HG02943 (cell line): Measurements from ENCODE around the gene SDS.

Experiments
- ATAC-seq: cut with Tn5 transposase; IDR thresholded peaks from one replicate; pipeline ENCODE4 v1.9.1; 2021; ENCODE audit warnings: mild to moderate bottlenecking, low read depth, moderate library complexity; ENCODE audit not compliant: unreplicated experiment

SDS gene

DNA sequence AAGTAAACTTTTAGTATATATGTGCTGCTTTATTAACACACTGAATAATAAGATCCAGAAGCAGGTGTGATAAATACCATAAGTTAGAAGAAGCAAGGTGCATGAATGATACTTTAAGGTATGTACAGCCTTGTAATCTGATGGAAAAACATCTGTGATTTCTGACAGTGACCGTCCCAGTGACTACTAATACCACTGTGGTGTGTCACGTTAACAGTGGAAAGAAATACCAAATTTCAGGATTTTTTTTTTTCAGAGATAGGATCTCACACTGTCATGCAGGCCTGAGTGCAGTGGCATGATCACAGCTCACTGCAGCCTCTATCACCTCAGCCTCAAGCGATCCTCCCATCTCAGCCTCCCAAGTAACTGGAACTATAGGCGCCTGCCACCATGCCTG lies 21.5 kb downstream of the SDS start:
- ATAC-seq, result no peak

DNA sequence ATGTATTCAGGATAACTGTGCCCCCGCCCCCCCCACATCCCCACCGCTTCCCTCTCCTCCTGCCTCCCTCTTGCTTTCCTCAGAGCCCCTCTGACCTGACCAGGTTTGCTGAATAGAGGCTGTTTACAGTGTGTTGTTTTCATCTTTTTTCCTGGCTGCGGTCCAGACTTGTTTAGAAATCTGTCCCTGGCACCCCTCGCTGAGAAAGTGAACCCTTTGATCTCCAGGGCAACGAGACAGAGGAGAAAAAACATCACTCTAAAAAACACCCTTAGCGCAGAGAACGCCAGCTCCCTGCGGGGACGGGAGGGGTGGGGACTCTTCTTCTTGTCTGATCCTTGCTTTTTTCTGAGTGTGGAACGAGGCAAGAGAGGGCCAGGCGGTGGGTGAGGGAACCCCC lies 22.5 kb downstream of the SDS start:
- ATAC-seq, result no peak

DNA sequence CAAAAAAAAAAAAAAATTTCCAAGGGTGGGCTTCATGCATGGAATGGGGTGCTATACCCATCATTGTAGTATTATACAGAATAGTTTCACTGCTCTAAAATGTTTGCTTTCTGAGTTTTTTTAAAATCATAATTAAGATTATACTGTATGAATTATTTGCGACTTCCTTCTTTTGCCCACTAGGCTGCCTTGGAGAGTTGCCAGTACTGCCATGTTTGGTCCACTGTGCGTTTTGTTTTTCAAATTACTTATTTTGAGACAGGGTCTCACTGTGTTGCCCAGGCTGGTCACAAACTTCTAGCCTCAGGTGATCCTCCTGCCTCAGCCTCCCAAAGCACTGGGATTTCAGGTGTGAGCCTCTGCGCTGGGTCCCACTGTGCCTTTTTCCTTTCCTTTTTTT lies 25.4 kb downstream of the SDS start:
- no peak for ATAC-seq

DNA sequence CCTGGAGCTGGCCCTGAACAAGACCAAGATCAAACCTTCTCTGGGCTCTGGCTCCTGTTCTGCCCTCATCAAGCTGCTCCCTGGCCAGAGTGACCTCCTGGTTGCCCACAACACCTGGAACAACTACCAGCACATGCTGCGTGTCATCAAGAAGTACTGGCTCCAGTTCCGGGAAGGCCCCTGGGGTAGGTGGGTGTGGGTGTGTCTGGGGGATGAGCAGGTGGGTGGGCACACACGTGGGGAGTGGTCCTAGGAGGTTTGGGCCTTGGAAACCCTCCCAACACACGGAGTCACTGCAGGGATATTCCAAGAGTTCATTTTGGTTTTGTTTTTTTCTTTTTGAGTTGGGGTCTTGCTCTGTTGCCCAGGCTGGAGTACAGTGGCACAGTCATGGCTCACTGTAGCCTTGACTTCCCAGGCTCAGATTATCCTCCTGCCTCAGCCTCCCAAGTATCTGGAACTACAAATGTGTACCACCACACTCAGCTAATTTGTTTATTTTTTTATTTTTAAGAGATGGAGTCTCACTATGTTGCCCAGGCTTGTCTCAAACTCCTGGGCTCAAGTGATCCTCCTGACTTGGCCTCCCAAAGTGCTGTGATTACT lies 28.8 kb downstream of the SDS start:
- no peak for ATAC-seq

DNA sequence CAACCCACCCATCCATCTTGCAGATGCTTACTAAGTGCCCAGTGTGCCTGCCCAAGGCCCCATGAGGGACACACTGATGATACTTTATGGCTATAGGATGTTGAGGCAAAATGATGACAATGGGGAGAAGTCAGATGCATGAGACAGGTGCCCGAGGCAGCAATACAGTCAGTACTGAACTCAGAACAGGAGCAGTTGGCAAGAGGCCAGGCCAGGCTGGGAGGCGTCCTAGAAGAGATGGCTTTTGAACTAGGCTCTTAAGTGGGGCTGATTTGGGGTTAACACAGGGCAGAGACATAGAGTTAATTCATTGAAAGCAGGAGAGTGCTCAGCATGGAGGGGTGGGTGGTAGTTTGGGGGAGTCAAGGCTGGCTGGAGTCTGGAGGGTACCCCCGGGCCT lies 29.7 kb downstream of the SDS start:
- no peak for ATAC-seq

DNA sequence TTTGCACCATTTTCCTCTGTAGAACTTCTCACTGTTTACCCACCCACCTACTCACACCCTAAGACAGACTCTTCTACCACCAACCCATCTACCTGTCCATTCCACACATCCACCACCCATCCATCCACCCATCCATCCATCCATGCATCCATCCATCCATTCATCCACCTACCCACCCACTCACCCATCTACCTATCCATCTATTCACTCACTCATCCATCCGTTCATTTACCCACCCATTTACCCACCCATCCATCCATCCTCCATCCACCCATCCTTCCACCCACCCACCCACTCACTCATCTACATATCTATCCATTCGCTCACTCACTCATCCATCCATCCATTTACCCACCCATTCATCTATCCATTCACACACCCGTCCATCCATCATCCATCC lies 30.2 kb downstream of the SDS start:
- no peak for ATAC-seq

DNA sequence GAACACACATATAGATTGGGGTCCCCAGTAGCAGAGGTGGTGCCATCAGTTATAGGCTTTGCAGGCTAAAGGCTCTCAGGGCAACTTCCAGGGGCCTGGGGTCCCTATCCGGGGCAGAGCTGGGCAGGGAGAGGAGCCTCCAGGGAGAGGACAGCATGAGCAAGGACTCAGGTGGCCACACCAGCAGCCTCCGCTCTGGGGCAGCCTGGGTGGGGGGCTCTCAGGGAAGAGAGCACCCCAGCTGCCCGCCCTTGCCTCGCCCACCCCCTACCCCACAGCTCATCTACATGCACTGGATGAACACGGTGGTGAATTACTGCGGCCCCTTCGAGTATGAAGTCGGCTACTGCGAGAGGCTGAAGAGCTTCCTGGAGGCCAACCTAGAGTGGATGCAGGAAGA lies 31.3 kb downstream of the SDS start:
- ATAC-seq, result no peak

DNA sequence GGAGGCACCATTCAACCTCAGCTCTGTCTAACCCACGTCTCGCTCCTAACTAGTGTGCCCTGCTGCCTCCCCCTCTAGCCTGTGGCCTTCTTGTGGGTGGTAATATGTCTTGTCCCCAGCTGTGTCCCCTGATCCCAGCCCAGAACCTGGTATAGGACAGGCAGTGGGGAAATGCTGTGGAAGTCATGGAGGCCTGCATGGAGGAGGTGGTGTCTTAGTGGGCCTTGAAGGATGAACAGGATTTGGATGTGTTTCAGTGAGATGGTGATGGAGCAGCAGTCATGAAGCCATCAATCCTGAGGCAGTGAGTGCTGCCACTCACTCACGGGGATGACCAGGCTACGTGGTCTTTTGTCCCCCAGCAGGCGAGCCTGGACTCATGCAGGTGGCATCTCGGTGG lies 31.9 kb downstream of the SDS start:
- no peak for ATAC-seq

DNA sequence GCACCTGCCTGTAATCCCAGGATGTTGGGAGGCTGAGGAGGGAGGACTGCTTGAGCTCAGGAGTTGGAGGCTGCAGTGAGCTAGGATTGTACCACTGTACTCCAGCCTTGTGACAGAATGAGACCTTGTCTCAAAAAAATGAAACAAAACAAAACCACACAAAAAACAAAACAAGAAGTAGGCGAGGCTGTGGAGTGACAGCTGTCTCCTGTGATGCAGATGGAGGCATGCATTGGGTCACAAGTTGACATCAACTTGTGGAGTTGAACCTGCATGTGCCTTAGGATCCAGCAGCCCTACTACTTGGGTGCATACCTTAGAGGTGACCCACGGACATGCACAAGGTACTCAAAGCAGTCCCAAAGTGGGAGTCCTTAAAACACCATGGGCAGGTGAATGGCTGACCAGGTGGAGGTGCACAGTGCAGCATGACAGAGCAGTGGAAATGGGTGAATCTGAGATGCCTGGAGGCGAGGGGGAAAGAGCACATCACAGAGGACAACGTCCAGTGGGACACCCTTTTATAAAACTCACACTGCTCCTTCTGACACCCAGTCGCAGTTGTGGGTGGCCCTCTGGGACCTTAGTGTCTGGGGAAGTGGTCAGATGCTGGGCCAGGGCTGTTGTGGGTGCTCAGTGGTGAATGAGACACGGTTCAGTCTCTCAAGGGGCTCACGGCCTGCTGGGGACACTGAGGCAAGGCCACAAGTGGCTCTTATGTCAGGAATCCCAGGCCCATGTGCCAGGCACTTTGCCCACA lies 32.6 kb downstream of the SDS start:
- ATAC-seq, result no peak

DNA sequence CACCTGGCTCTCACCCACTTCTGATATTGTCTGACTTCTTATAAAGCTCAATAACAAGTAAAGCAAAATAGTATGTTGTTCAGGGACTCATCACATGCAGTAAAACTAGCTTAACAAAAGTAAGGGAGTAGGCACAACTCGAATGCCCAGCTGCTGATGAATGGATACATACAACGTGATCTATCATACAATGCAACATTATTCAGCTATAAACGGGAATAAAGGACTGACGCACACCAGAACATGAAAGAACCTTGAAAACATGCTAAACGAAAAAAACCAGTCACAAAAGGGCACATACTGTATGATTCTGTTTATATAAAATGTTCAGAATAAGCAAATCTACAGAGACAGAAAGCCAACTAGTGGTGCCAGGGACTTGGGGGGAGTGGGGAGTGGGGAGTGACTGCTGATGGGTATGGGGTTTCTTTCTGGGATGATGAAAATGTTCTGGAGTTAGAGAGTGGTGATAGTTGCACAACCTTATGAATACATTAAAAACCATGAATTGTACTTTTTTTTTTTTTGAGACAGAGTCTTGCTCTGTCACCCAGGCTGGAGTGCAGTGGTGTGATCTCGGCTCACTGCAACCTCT lies 34.2 kb downstream of the SDS start:
- ATAC-seq, result no peak

DNA sequence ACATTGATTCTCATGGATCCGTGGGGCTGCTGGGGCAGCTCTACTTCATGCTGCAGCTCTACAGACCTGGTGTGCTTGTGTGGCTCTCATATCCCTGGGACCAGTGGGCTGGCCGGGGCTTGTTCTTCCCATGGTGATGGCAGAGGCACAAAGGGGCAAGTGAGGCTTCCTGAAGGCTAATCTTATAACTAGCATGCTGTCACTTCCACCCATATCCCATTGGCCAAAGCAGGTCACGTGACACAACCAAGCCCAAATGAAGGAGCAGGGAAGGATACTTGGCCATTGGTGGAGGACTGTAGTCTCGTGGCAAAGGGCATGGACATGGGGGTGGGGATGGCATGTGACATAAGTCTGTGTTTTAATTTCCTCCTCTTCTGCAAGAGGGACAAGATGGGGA lies 35.4 kb downstream of the SDS start:
- ATAC-seq, result no peak

DNA sequence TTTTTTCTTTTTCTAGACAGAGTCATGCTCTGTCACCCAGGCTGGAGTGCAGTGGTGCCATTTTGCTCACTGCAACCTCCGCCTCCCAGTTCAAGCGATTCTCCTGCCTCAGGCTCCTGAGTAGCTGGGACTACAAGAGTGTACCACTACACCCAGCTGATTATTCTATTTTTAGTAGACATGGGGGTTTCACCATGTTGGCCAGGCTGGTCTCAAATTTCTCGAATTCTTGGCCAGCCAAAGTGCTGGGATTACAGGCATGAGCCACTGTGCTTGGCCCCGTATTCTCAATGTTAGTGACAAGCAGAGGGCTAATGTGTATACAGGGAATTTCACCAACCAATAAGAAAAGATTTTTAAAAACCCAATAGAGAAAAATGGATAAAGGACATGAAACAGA lies 36.9 kb downstream of the SDS start:
- ATAC-seq, result no peak

DNA sequence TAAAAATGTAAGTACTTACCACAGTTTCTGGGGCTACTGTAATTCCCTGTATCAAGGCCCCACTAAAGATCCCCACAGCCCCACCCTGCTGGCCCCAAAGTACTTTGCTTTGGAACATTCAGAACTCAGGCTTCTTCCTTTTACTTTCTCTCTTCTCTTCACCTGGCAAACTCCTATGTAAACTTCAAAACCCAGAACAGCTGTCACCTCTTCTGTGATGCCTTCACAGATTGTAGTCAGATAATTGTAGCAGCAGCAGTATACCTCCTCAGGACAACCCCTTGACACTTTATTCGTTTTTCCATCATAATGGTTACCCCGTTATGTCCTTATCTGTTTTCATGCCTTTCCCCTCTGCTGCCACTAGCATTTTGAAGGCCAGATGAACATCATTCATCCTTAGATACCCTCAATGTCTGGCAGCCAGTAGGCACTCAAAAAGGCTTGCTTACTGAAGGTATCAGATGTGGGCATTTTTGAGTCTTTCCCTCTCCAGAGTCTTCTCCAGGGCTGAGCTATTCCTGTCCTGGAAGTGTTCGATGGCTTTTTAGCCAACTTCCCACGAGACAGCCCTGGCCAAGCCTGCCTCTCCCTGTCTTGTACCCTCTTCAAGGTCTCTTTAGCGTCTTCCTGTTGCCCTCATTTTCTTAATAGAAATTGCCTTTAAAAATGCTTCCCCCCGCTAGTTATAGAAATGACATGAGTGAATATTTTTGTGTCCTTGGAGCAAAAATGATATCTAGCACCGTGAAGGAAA lies 37.9 kb downstream of the SDS start:
- no peak for ATAC-seq

DNA sequence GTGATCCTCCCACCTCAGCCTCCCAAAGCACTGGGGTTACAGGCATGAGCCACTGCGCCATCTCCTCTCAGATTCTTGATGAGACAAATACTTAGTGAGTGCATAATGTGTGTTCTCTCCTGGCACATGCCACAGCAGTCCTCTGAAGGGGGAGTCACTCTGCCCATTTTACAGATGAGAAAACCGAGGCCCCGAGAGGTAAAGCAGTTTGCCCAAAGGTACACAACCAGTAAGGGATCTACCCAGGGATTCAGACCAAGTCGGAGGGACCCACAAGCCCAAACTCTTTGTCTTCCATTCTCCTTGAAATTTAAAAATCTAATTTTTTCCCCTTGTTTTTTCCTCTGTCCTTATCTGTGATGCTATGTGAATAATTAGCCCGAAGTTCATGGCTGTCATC lies 39.0 kb downstream of the SDS start:
- ATAC-seq, result no peak

DNA sequence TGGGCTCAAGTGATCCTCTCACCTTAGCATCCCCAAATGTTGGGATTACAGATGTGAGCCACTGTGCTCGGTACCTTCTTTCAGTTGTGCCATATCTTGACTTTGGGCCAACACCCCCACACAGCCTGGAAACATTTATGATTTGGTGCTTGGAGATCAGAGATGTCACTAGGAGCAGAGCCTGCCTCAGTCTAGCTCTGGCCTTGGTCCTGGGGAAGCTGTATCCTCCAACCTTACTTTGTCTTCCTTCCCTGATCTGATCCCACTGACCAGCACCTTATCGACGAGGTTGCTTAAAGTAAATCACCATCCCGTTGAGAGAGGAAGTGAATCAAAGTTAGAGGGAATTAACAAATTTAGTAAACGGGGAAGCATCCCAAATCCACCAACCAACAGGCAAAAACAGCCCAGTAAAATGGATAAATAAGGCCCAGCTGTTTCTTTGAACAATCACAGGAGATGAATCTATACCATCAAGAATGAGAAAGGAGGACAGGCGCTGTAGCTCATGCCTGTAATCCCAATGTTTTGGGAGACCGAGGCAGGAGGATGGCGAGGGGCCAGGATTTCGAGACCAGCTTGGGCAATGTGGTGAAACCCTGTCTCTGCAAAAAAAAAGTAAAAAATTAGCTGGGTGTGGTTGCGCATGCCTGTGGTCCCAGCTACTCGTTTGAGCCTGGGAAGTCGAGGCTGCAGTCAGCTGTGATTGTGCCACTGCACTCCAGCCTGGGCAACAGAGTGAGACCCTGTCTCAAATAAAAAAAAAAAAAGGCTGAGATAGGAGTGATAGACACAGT lies 41.9 kb downstream of the SDS start:
- no peak for ATAC-seq

DNA sequence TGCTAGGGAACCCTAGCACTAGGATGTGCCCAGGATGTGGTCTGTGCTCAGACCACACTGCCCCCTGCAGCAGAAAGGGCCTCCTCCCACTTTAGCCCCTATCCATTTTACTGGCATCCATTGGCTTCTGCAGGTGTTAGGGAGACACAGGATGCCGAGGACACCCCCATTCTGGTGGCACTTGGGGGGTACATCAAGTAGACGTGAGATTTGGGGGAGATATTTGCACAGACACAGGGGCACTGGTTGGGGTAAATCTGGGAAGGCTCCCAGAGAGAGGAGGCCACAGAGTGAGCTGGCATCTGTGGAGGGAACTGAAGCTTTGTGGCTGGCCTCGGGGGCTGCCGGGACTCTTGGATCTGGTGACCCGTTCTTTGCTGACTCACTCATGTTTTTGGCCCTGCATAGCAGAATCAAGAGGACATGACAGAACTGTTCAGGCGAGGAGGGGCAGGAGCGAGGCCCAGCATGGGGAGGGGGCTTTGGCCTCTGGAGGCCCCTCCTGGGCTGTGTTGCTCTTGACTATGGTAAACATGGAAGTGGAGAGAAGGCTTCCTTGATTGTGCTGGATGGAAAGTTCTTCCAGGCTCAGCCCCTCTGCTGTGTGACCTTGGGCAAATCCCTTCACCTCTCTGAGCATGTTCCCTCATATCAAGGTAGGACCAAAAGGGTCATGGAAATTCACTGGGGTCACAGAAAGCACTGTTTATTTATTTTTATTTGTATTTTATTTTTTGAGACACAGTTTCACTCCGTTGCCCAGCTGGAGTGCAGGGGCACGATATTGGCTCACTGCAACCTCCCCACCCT lies 43.5 kb downstream of the SDS start:
- ATAC-seq, result no peak

DNA sequence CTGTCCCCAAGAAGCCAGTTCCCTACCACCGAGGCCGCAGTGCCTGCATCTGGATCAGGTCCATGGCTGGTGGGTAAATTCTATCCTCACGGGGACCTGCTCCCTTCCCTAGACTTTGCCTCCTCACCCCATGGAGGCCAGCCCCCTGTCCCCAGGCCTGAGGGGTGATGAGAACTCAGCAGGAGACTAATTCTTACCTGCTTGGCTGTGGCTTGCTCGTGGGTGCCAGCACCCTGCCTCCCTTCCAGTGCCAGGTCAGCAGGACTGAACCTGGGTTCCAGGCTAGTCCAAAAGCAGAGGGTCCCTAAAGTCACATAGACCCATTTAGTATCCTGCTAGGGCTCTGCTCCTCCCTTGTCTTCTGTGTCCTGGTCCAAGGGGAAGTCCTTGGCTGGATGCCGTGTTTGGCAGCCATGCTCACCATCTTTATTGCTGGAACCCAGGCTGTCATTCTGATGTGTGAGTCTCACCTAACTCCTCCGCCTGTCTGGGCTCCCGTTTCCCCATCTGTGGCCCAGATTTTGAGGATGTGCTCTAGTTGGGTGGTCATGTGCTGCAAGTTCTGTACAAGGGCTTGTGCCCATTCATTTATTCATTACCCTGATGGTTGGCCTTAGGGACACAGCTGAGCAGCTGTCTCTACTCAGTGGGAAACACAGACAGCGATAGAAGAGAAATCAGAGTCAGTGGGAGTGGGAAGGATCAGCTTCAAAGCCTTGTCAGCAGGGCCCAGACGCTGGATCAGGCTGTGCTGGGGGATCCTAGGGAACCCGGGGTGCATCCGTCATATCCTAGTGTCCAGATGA lies 44.4 kb downstream of the SDS start:
- peak; percentile 2 for ATAC-seq

DNA sequence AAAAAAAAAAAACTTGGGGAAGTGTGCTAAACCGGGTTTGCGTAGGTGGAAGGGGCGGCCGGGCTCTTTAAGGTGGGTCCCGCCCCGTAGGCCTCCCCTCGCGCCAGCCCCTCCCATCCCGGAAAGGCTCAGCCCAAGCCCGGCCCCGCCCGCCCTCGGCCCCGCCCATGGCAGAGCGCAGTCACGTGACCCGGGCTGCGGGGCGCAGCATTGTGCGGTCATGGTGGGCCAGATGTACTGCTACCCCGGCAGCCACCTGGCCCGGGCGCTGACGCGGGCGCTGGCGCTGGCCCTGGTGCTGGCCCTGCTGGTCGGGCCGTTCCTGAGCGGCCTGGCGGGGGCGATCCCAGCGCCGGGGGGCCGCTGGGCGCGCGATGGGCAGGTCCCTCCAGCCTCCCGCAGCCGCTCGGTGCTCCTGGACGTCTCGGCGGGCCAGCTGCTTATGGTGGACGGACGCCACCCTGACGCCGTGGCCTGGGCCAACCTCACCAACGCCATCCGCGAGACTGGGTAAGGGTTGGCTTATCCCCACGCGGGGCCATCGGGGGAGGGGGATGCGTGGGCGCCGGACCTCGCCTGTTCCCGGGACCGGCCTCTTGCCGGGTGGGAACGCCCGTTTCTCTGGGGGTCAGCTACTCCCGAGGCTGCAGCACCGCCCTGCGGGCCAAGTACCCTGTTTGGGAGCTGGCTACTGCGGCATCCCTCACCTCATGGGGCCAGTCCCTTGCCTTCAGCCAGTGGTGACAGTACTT lies 45.1 kb downstream of the SDS start, which contains the start of gene PLBD2:
TSS of gene PLBD2 (plus strand) at position 207 of the 752 bp plus-strand sequence. CDS start at position 221, 14 bp downstream.
- ATAC-seq, result peak; percentile 90
